DMS153 treated with DMSO at 0.1 percent for 48 hours (cell line): Measurements from ENCODE around the gene ACR.
"Not testable (repeated sequence)": the region's sequence is repeated elsewhere in the genome, so short reads cannot be mapped to it uniquely, and the experiment has no call there.

Experiments used
- DNase-seq: peaks from one replicate; lab custom pipeline; 2025; ENCODE audit not compliant: unreplicated experiment; lab: John Stamatoyannopoulos, UW

Gene ACR

DNA sequence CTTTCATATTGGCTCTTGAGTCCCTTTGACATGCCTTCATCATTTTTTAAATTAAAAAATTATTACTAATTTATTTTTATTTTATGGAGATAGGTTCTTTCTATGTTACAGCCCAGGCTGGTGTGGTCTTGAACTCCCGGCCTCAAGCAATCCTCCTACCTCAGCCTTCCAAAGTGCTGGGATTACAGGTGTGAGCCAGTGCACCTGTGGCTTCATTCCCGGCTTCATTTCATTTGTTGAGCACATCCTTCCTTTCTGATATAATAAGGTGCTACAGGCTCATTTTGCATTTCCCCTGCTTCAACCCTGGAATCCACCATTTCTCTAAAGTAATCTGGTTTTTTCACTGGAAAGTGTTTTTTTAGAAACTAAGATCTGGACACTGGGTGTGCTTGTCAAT lies 23.8 kb downstream of the ACR start:
- DNase-seq: not testable (repeated sequence)

DNA sequence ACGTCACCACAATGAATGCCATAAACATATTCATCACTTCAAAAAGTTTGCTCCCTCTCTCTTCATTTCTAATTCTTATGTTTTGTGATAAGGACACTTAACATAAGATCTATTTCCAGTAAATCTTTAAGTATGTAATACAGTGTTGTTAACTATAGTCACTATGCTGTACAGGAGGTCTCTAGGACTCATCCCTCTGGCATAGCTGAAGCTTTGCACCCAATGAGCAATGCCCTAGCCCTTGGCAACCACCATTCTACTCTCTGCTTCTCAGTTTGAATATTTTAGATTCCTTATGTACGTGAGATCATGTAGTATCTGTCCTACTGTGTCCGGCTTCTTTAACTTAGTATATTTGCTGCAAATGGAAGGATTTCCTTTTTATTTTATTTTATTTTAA lies 26.3 kb downstream of the ACR start:
- DNase-seq: not testable (repeated sequence)

DNA sequence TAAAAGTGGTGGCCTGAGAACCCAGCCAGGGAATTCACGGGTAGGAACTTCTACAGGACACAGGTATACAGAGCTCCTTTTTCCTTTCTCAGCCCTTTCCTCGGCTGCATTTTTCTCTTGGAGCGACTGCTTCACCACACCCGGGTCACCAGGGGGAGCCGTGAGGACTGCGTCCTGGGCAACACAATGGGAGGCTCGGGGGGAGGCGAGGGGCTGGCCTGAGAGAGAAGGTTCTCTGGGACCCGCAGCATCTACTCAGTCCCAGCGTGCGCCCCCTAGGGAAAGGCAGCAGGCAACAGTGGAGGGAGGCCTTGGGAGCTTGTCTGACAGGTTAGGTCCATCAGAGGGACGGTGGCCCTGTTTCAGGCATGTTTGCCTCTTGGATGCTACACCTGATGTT lies 37.1 kb downstream of the ACR start:
- DNase-seq: peak; percentile 26

DNA sequence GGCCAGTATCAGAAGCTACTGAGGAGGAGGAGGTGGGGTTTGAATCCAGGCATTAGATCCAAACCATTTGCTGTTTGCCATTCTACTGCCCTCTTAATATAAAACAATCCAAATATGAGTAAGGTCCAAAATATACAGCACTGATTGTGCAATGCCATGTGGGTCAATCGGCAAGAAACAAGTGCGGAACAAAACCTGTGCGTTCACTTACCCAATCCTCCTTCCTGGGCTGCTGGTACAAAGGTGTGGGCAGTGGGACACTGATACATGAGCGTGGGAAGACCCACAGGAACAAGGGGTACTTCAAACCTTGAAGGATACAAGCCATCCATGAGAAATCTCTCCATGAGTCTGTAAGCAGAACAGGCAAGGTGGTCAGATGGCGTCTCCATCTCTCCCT lies 39.6 kb downstream of the ACR start:
- not testable (repeated sequence) for DNase-seq

DNA sequence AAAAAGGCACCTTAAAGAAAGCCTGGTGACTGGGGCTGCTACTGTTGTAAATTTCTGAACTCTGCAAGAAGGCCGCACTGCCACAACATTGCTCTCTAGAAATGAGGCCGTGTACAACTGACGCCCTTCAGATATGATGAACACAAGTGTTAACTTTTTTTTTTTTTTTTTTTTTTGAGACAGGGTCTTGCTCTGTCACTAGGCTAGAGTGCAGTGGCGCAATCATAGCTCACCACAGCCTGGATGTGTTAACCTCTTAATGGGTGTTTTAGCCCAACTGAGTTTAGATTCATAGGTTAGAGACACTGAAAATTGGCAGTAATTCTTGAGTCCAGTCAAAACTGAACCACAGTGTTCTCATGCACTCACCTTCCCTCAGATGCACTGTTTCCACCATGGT lies 42.2 kb downstream of the ACR start:
- DNase-seq: not testable (repeated sequence)

DNA sequence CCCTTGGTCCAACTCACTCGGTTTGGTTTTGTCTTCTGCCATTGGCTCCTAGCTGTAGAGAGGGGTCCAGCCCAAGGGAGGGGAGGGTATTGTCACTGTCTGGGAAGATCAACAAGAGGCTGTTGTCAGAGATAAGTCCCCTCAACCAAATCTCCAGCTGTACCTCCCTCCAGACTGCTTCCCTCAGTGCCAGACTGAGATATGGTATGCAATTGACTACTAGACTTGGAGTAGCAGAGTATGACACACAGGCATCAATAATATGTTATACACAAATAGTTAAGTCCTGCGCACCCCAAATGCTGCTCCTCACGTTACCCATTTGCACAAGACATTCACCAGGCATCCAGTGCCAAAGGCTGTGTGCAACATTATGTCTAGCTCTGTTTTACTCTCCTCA lies 44.2 kb downstream of the ACR start:
- not testable (repeated sequence) for DNase-seq

DNA sequence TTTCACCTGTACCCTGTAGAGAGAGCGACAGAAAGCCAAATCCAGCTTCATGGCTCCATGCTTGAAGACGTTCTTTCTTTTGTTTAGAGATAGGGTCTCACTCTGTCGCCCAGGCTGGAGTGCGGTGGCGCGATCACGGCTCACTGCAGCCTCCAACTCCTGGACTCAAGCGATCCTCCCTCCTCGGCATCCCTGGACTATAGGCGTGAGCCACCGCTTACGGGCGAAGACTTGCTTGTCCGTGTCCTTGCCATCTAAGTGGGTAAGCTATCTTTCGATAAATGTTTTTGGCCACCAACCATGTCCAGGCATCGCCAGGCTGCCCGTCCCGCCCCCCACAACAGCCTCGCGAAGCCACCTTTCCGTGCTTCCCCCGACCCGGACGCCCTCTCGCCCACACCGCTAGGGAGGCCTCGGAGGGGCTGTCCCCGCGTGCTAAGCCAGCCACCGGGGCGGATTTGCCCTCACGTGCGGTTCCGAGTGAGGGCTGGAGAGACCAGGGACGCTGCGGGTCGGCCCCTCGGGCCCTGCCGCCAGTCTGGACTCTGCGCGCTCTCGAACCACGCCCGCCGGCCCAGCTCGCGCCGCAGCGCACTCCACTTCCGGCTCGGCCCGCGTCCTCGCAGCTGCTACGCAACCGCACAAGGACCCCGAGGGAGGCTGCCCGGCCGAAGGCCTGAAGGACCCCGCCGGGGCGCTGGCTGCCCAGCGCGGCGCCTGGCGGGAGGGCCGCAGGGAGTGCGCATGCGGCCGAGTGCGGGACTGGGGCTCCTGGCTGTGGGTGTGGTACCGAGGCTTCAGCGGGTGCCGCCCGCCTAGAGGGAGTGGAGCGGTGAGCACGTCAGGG lies 45.3 kb downstream of the ACR start, which contains the start of gene RABL2B:
TSS of gene RABL2B (minus strand) at position 604 of the 847 bp plus-strand sequence. CDS start 1,342 bp downstream, outside the sequence.
- peak; percentile 30 for DNase-seq

DNA sequence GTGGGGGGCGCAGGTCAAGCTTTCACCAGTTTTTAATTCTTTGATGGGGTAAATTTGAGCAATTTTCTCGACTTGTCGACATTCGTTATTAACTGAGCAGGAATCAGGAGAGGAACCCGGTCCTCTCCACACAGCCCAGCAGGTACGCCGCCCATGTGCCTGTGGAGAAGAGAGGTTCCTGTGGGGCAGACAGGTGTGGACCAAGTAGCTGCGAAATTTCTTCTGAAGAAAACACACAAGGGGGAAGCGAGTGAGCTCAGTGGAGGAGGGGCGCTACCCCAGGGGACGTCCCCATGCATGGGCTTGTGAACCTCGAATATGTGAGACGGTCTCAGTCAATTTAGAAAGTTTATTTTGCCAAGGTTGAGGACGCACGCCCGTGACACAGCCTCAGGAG lies 45.9 kb downstream of the ACR start:
- not testable (repeated sequence) for DNase-seq

DNA sequence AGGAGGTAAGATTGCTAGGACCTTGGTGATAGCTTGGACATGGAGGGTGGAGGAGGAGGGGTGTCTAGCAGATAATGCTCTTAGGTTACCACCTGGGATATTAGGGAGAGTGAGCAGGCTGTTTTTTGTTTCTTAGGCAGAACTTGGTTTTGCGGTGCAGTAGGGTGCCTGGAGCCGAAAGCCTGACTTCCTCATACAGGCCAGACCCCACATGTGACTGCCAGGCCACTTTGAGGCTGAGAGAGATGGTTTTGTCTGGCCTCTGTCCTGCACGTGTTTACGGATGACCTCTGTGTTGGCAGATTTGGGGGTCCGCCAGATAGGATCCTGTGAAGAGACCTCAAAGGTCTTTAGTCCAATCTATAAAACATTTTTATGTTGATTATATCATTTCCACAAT lies 47.3 kb downstream of the ACR start:
- not testable (repeated sequence) for DNase-seq

DNA sequence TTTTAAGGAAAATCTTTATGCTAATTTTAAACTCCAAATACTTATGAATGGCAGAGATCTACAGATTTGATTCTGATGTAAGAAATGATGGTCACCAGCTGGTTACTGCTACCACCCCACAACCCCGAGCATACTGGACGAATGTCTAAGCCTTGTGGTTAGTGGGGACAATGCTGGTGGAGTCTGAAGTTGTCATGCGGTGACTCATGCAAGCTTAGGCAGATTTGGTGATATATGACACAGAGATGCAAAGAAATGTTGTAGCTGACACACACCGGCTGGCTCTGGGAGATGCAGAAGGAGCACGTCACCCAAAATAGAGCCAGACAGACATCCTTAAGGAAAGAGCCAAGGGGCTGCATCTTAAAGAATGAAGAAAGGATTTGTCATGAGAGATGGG lies 48.9 kb downstream of the ACR start:
- DNase-seq: not testable (repeated sequence)
